K562 (cell line): Measurements from ENCODE around the gene GET4. TPM values are rescaled to one million over a fixed set of nuclear protein-coding genes. Genes with fewer than 3 reads are reported as not detected.
A peak's percentile ranks its signal among the peaks of the same experiment; 100 is the strongest.

Source experiments
- BDP1 ChIP-seq: IDR thresholded peaks from 3 replicates; pipeline ENCODE4 v1.6.1; 2011; ENCODE audit not compliant: insufficient read length, insufficient read depth
- EZH2 ChIP-seq: IDR thresholded peaks from 2 replicates; pipeline ENCODE4 v1.6.1; 2012; ENCODE audit warnings: low read depth, mild to moderate bottlenecking, inconsistent platforms, low read length, borderline replicate concordance
- GTF2E2 ChIP-seq: fragments of 200-800 bp; sonication (Bioruptor generic); IDR thresholded peaks from 2 replicates; pipeline ENCODE4 v1.6.1; 2016; ENCODE audit warnings: missing genetic modification characterization, missing compliant biosample characterization
- RBFOX2 ChIP-seq: fragments of 200-400 bp; formaldehyde crosslinking; IDR thresholded peaks from 2 replicates; pipeline ENCODE4 v1.6.1; 2017; ENCODE audit warnings: low read depth, mild to moderate bottlenecking, low read length, moderate library complexity
- RBM17 ChIP-seq: fragments of 200-400 bp; formaldehyde crosslinking; IDR thresholded peaks from 2 replicates; pipeline ENCODE4 v1.6.1; 2017; ENCODE audit warnings: low read depth, mild to moderate bottlenecking, low read length, borderline replicate concordance
- RUNX1 ChIP-seq: sonication (generic); IDR thresholded peaks from 2 replicates; pipeline ENCODE4 v1.6.1; 2016; ENCODE audit warnings: antibody characterized with exemption, low read depth
- TARDBP ChIP-seq: fragments of 450-650 bp; IDR thresholded peaks from 2 replicates; pipeline ENCODE4 v1.6.1; 2016
- ZNF445 ChIP-seq: fragments of 250-450 bp; sonication (Bioruptor Pico); IDR thresholded peaks from 2 replicates; pipeline ENCODE4 v1.4.0; 2020; ENCODE audit warnings: low read depth, mild to moderate bottlenecking, moderate library complexity
- polyA plus RNA-seq, 8 experiments: library from polyadenylated mRNA; depleted of rRNA in 4 of 8; stranded (reverse) in 5 of 8; unstranded in 3 of 8; fragments of >200 nt; fragmentation: Nextera tagmentation in 2 of 8; fragmentation: Illumina TruSeq in 1 of 8; extraction: Ambion mirVana in 2 of 8; extraction: Trizol in 1 of 8; gene quantifications; 2 replicates each; pipeline versions ENCODE4 v1.2.1 to v1.2.3, GENCODE V29; 2011 to 2014; ENCODE audit warnings: inconsistent platforms in 1 of 8, missing spikeins in 1 of 8
- total RNA-seq, 7 experiments: library from RNA; depleted of rRNA in 6 of 7; stranded (reverse); fragments of >200 nt in 6 of 7; fragmentation: Illumina TruSeq in 2 of 7; extraction: Trizol in 2 of 7; gene quantifications; 2 replicates each; pipeline versions ENCODE4 v1.2.1 to v1.2.3, GENCODE V29; 2011 to 2021; ENCODE audit warnings: low replicate concordance in 1 of 7
- TF ChIP-seq, protein P1 (sequence below), 2 experiments: IDR thresholded peaks; 2 replicates each; pipeline ENCODE4 v1.6.1; 2012; ENCODE audit warnings: improper control_type of control experiment in 2 of 2, low read depth in 2 of 2, low read length in 2 of 2, borderline replicate concordance in 1 of 2
- TF ChIP-seq, protein P2 (sequence below): fragments of 250-450 bp; sonication (Bioruptor Pico); IDR thresholded peaks from 2 replicates; pipeline ENCODE4 v1.8.0; 2021; ENCODE audit warnings: moderate library complexity, mild to moderate bottlenecking, inconsistent platforms
- TF ChIP-seq, protein P3 (sequence below): fragments of 150-350 bp; IDR thresholded peaks from 2 replicates; pipeline ENCODE4 v1.6.1; 2014; ENCODE audit warnings: low read depth, mild to moderate bottlenecking, low read length, borderline replicate concordance

GET4 gene
- total and polyA plus RNA-seq, 9 of the 15 experiments (the other 6 are each of a cell fraction or from before 2014, with no cell fraction given) = 0.99 to 122 (median 40.4) TPM

DNA sequence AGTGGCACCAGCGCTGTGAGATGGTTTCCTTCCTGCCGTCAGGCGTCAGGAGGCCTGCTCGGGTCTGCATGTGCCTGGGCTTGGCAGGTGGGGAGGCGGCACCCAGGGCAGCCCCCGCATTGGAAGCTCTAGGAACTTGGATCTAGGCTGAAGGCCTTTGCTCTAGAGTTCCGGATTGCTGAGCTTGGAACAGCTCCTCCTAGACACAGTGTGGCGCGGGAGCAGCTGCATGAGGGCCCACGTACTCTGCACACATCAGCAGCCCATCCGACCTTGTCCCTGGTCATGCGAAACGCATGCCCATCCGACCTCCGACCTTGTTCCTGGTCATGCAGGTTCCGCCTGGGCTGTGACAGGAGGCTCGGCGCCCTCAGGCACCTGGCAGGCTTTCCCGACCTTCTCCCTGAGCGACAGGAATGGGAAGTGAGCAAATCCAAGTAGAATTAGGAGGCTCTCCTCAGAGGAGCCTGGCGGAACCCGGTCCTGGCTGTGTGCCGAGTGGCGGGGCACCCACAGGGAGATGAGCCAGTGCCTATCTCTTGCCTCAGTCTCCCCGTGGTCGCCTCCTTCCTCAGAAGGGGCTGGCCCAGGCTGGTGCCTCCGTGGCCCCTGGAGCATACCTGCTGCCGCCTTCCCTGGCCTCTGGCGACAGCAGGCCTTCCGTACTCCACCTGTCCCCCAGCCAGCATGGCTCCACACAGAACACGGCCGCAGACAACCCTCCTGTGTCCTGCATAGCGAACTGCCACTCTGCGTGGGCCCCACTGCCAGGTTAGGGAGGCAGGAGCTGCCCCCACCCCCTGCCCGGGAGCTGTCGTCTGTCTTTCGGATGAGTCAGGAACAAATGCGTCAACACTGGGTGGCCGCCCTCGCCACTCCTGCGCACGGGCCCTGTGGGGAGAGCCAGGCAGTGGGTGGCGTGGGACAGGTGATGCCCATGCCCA lies 12.0 kb downstream of the GET4 start (continued):
- TF ChIP-seq, protein P1, sequence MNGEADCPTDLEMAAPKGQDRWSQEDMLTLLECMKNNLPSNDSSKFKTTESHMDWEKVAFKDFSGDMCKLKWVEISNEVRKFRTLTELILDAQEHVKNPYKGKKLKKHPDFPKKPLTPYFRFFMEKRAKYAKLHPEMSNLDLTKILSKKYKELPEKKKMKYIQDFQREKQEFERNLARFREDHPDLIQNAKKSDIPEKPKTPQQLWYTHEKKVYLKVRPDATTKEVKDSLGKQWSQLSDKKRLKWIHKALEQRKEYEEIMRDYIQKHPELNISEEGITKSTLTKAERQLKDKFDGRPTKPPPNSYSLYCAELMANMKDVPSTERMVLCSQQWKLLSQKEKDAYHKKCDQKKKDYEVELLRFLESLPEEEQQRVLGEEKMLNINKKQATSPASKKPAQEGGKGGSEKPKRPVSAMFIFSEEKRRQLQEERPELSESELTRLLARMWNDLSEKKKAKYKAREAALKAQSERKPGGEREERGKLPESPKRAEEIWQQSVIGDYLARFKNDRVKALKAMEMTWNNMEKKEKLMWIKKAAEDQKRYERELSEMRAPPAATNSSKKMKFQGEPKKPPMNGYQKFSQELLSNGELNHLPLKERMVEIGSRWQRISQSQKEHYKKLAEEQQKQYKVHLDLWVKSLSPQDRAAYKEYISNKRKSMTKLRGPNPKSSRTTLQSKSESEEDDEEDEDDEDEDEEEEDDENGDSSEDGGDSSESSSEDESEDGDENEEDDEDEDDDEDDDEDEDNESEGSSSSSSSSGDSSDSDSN (IDR thresholded peaks at IDR 0.05; ENCODE audit: borderline replicate concordance in 1 of 2, low read depth in 2 of 2, low read length in 2 of 2) = no peak
- TF ChIP-seq EZH2 = no peak
- TF ChIP-seq RBFOX2 = peak; percentile 30; the same call in 1 of the 2 replicates
- no peak for TF ChIP-seq RUNX1
- TF ChIP-seq ZNF445 = no peak
- TF ChIP-seq, protein P2, sequence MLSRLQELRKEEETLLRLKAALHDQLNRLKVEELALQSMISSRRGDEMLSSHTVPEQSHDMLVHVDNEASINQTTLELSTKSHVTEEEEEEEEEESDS (CRISPR knock-in tag) = no peak
- TF ChIP-seq, protein P3, sequence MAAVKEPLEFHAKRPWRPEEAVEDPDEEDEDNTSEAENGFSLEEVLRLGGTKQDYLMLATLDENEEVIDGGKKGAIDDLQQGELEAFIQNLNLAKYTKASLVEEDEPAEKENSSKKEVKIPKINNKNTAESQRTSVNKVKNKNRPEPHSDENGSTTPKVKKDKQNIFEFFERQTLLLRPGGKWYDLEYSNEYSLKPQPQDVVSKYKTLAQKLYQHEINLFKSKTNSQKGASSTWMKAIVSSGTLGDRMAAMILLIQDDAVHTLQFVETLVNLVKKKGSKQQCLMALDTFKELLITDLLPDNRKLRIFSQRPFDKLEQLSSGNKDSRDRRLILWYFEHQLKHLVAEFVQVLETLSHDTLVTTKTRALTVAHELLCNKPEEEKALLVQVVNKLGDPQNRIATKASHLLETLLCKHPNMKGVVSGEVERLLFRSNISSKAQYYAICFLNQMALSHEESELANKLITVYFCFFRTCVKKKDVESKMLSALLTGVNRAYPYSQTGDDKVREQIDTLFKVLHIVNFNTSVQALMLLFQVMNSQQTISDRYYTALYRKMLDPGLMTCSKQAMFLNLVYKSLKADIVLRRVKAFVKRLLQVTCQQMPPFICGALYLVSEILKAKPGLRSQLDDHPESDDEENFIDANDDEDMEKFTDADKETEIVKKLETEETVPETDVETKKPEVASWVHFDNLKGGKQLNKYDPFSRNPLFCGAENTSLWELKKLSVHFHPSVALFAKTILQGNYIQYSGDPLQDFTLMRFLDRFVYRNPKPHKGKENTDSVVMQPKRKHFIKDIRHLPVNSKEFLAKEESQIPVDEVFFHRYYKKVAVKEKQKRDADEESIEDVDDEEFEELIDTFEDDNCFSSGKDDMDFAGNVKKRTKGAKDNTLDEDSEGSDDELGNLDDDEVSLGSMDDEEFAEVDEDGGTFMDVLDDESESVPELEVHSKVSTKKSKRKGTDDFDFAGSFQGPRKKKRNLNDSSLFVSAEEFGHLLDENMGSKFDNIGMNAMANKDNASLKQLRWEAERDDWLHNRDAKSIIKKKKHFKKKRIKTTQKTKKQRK = no peak
- no peak for TF ChIP-seq BDP1
- TF ChIP-seq TARDBP = no peak
- no peak for TF ChIP-seq RBM17
- TF ChIP-seq GTF2E2 (tag) = no peak
